HG02870 (cell line): ENCODE results near the gene TSPEAR.
"Not testable (repeated sequence)": the region's sequence is repeated elsewhere in the genome, so short reads cannot be mapped to it uniquely, and the experiment has no call there.

ENCODE experiments used
- ATAC-seq: cut with Tn5 transposase; IDR thresholded peaks from one replicate; pipeline ENCODE4 v1.9.1; 2021; ENCODE audit warnings: mild to moderate bottlenecking, moderate library complexity; ENCODE audit not compliant: unreplicated experiment

The TSPEAR gene

GRCh38 chr21:44575307-44576024, 135.9 kb downstream of the TSPEAR start:
- ATAC-seq, result no peak

GRCh38 chr21:44574457-44575306, 136.7 kb downstream of the TSPEAR start:
- ATAC-seq, result no peak

- ATAC-seq, result not testable (repeated sequence)
Observed at GRCh38 chr21:44573630-44574456, 137.5 kb downstream of the TSPEAR start, which contains the start of gene KRTAP10-4. Gene KRTAP10-4 (plus strand): TSS chr21:44573729. CDS start chr21:44573759, 30 bp downstream.

DNA sequence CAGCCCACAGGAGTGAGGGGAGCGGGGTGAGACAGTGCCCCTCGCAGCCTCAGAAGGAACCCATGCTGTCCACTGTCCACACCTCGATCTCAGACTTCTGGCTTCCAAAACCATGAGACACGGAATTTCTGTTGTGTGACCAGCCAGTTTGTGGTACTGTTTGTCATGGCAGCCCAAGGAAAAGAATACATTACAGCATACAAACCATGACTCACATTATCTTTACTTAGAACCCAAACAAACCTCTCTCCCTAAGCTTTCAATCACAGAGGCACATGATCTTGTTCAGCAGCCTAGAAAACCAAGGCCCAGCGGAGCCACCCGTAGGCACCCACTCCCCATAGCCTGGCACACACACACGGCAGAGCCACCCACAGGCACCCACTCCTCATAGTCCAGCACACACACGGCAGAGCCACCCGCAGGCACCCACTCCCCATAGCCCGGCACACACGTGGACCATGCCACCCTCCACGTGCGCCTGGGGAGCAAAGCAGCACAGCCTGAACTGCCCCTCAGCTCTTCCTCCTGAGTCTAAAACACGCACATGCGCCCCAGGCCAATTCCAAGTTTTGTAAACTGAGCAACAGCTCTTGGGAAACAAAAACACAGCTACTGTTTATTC, 138.3 kb downstream of the TSPEAR start:
- no peak for ATAC-seq

GRCh38 chr21:44571844-44572782, 139.3 kb downstream of the TSPEAR start:
- ATAC-seq, result no peak

DNA sequence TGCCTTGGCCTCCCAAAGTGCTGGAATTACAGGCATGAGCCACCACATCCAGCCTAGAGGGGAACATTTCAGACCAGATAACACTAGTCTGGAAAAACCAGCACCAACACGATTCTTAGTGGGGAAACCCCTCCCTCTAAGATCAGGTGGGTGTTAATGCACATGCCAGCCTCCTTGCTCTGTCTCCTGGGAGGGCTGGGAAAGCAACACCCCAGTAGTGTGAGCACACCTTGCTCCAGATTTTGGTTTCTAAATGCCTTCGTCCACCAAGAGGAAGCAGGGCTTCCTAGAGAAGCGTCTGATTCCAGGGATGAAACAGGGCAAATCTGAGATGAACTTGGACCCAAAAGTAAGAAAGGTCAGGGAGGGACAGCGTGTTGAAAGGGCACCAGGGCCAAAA, 140.1 kb downstream of the TSPEAR start:
- ATAC-seq, result no peak

GRCh38 chr21:44569861-44570517, 141.4 kb downstream of the TSPEAR start:
- no peak for ATAC-seq

DNA sequence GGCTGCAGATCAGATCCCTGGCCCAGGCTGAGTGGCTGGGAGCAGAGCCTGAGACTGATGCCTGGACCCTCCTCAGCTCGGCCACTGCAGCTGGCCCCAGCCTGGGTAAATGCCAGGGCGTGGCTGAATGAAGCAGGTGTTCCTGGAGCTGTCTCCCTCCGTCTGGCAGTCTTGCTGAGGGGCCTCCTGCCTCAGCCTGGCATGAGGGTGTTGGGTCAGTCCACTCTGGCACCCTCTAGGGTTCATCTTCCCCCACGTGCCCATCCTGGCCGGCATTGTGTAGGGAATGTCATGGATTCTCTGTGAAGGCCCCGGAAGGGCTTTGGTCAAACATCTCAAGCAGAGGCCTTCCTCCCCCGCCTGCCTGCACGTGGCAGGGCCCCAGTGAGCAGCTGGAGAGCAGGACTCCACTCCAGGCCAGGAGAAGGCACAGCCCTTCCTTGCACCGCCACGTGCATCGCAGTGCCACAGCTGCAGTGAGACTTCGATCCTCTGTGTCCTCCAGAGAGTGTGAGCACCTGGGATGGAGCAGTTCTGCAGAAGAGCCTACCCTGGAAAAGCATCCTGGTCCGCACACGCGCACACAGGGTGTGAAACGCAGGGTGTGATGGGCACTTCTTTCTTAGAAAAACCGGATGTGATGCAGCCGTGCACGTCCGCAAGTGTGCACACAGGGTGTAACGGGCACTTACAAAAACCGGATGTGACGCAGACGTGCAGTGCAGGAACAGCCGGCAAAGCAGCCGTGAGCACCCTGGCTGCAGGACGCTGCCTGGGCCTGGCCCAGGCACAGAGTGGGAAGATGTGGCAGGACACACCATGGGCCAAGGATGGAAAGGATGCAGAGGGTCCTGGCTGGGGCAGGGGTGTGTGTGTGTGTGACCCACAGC, 142.5 kb downstream of the TSPEAR start:
- no peak for ATAC-seq

- no peak for ATAC-seq
Observed at GRCh38 chr21:44568261-44568660, 143.1 kb downstream of the TSPEAR start.

GRCh38 chr21:44567481-44568171, 143.7 kb downstream of the TSPEAR start:
- ATAC-seq, result no peak

GRCh38 chr21:44566403-44566802, 145.0 kb downstream of the TSPEAR start:
- ATAC-seq, result no peak

DNA sequence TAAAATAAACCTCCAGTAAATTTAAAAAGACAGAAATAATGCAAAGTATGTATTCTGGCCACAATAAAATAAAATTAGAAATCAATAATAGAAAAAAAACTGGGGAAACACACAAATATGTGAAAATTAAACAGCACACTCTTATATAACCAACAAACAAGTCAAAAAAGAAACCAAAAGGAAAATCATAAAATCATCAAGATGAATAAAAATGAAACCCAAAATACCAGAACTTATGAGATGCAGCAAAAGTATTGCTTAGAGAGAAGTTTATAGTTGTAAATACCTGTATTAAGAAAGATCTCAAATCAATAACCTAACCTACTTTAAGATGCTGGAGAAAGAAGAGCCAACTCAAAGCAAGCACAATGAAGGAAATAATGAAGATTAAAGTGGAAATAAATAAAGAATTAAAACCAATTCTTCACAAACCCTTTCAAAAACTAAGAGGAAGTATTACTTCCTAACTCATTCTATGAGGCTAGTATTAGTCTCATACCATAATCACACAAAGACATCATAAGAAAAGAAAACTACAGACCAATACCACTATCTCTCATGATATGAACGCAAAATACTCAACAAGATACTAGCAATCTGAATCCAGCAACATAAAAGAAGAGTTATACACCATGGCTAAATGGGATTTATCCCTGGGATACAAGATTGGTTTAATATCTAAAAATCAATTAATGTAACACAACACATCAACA, 146.3 kb downstream of the TSPEAR start:
- ATAC-seq, result no peak

DNA sequence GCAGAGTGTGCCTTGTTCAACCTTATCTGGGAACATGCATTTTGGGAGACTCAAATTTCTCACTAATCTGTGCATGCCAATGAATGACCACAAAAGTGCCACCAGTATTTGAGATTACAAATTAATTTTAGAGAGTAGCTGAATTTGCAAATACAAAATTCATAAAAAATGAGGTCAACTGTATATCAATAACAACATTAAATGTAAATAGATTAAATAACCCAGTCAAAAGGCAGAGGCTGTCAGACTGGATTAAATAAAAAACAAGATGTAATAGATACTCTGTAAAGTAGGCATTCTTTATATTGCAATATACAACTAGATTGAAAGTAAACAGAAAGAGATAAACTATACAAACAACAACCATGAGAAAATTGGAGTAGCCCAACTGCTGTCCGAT, 147.3 kb downstream of the TSPEAR start:
- no peak for ATAC-seq

GRCh38 chr21:44558695-44559094, 152.7 kb downstream of the TSPEAR start, which contains the start of gene KRTAP10-3:
Gene KRTAP10-3 (minus strand): TSS chr21:44558795. CDS start chr21:44558715, 80 bp downstream.
- ATAC-seq, result no peak

DNA sequence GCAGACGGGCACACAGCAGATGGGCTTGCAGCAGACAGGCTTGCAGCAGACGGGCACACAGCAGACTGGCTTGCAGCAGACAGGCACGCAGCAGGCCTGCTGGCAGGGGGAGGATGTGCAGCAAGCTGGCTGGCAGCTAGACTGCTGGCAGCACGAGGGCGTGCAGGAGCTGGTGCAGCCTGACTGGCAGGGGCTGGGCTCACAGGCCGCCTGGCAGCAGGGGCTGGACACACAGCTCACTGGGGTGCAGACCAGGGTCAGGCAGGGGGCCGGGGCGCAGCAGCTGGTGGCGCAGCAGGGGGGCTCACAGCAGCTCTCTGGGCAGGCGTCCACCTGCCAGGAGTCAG, 153.1 kb downstream of the TSPEAR start:
- not testable (repeated sequence) for ATAC-seq

DNA sequence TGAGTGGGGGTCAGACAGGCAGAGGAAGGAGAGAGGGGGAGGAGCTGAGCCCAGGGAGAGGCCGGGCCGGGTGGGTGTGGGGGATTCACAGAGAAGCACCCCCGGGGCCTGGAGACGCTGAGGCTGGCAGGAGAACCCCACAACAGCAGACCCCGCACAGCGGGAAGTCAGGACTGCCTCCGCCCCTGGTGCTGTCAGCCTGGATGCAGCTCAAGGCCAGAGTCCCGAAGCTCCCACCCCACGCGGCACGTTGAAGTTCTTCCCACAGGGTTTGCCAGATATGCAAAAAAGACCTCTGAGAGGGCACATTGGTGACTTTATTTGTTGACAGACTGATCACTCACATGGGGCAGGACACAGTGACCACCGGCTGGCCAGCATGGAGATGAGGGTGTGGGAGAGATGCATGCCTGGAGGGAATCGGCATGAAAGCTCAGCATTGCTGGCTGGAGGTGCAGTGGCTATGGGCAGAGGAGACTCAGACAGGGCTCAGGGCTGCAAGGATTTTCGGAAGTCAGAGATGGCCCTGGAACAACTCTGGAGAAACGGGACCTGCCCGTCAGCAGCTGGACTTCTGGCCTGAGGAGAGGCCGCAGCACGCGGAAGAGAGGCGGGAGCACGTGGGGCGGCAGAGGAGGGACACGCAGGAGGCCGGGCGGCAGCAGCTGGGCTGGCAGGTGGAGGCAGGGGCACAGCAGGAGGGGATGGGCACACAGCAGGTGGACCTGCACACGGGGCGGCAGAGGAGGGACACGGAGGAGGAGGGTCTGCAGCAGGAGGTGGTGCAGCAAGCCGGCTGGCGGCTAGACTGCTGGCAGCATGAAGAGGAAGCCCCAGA, 153.7 kb downstream of the TSPEAR start:
- ATAC-seq, result no peak
